Activated naive CD4-positive, alpha-beta T cell treated with anti-CD3 and anti-CD28 coated beads, Interleukin-2, amount 50 U/mL, for 72 hours (primary cell): ENCODE data around the gene GPC6. TPM values are rescaled to one million over a fixed set of nuclear protein-coding genes. Genes with fewer than 3 reads are reported as not detected.

Experiments used
- ATAC-seq, 2 donors: fragments of 150-1000 bp; cut with Tn5 transposase; 2 replicates each; pipeline ENCODE4 v1.10.0; 2021; ENCODE audit warnings: mild to moderate bottlenecking in 2 of 2, moderate library complexity in 2 of 2
- DNase-seq, 2 donors: peaks; one replicate each; pipeline ENCODE4 v3.0.0; 2021 to 2022; ENCODE audit warnings: low spot score in 2 of 2
- H3K27ac Mint-ChIP-seq, 2 donors: one replicate each; pipeline ENCODE4 v1.8.0; 2022; ENCODE audit warnings: mild to moderate bottlenecking in 2 of 2, mixed read lengths in 2 of 2
- H3K36me3 Mint-ChIP-seq, 2 donors: one replicate each; pipeline ENCODE4 v1.8.0; 2022; ENCODE audit warnings: mixed read lengths in 2 of 2
- H3K9me3 Mint-ChIP-seq, 2 donors: one replicate each; pipeline ENCODE4 v1.8.0; 2022; ENCODE audit warnings: mixed read lengths in 2 of 2
- total RNA-seq, 2 donors: library from RNA; stranded (reverse); gene quantifications; one replicate each; pipeline ENCODE4 v1.2.3, GENCODE V29; 2022

GPC6 gene
- total RNA-seq, 2 donors from 2014 or later: not detected

GRCh38 chr13:94080527-94080926 is 853.9 kb downstream of the GPC6 start:
- DNase-seq (no peak), ATAC-seq (no peak)
- Mint-ChIP-seq H3K27ac (no peak overlapping the region), H3K36me3 (no peaks in the 10 kb centered on the region), H3K9me3 (no peaks in the 10 kb centered on the region)

GRCh38 chr13:94087100-94087499 is 860.5 kb downstream of the GPC6 start:
- ATAC-seq (no peak), DNase-seq (no peak)
- no peak overlapping the region for H3K27ac Mint-ChIP-seq
- no peaks in the 10 kb centered on the region for H3K36me3 Mint-ChIP-seq
- peaks cover 0 to 4% of the 10 kb centered on the region in 2 donors for H3K9me3 Mint-ChIP-seq

GRCh38 chr13:94088742-94089141 is 862.1 kb downstream of the GPC6 start:
- DNase-seq (no peak), ATAC-seq (no peak)
- Mint-ChIP-seq H3K27ac (no peak overlapping the region), H3K9me3 (peaks cover 4 to 5% of the 10 kb centered on the region in 2 donors), H3K36me3 (no peaks in the 10 kb centered on the region)

GRCh38 chr13:94090773-94091480 is 864.3 kb downstream of the GPC6 start:
- no peaks in the 10 kb centered on the region for H3K36me3 Mint-ChIP-seq
- no peak overlapping the region for H3K27ac Mint-ChIP-seq
- no peak for ATAC-seq
- DNase-seq: no peak
- peaks cover 4 to 5% of the 10 kb centered on the region in 2 donors for H3K9me3 Mint-ChIP-seq

- Mint-ChIP-seq H3K27ac (no peak overlapping the region), H3K9me3 (peaks cover 4 to 5% of the 10 kb centered on the region in 2 donors), H3K36me3 (no peaks in the 10 kb centered on the region)
- ATAC-seq (no peak), DNase-seq (no peak)
These were observed 867.2 kb downstream of the GPC6 start for GRCh38 chr13:94093652-94094315.

- DNase-seq (no peak), ATAC-seq (no peak)
- Mint-ChIP-seq H3K9me3 (peaks cover 3 to 5% of the 10 kb centered on the region in 2 donors), H3K27ac (no peak overlapping the region), H3K36me3 (no peaks in the 10 kb centered on the region)
These were observed 883.2 kb downstream of the GPC6 start for GRCh38 chr13:94109715-94110374.

- Mint-ChIP-seq H3K9me3 (no peaks in the 10 kb centered on the region), H3K27ac (no peak overlapping the region), H3K36me3 (no peaks in the 10 kb centered on the region)
- no peak for ATAC-seq
- DNase-seq: no peak
These were observed 885.6 kb downstream of the GPC6 start for GRCh38 chr13:94112227-94112626.

GRCh38 chr13:94112731-94113130 is 886.1 kb downstream of the GPC6 start:
- no peak for ATAC-seq

GRCh38 chr13:94113245-94113644 is 886.6 kb downstream of the GPC6 start:
- ATAC-seq (no peak), DNase-seq (no peak)
- Mint-ChIP-seq H3K36me3 (no peaks in the 10 kb centered on the region), H3K9me3 (no peaks in the 10 kb centered on the region), H3K27ac (no peak overlapping the region)

More at GRCh38 chr13:94112731-94113130, 886.1 kb downstream of the GPC6 start:
- DNase-seq: no peak
- no peaks in the 10 kb centered on the region for H3K9me3 Mint-ChIP-seq
- no peaks in the 10 kb centered on the region for H3K36me3 Mint-ChIP-seq
- no peak overlapping the region for H3K27ac Mint-ChIP-seq

- no peak overlapping the region for H3K27ac Mint-ChIP-seq
- DNase-seq (no peak), ATAC-seq (no peak)
- no peaks in the 10 kb centered on the region for H3K9me3 Mint-ChIP-seq
- H3K36me3 Mint-ChIP-seq: no peaks in the 10 kb centered on the region
These were observed 887.6 kb downstream of the GPC6 start for GRCh38 chr13:94114166-94114565.

- ATAC-seq (no peak), DNase-seq (no peak)
- Mint-ChIP-seq H3K9me3 (no peaks in the 10 kb centered on the region), H3K27ac (no peak overlapping the region), H3K36me3 (no peaks in the 10 kb centered on the region)
These were observed 888.4 kb downstream of the GPC6 start for GRCh38 chr13:94115054-94115453.

GRCh38 chr13:94119360-94119936 is 892.8 kb downstream of the GPC6 start:
- no peak overlapping the region for H3K27ac Mint-ChIP-seq
- no peaks in the 10 kb centered on the region for H3K36me3 Mint-ChIP-seq
- ATAC-seq (no peak), DNase-seq (no peak)
- H3K9me3 Mint-ChIP-seq: no peaks in the 10 kb centered on the region

GRCh38 chr13:94120878-94121277 is 894.3 kb downstream of the GPC6 start:
- H3K9me3 Mint-ChIP-seq: no peaks in the 10 kb centered on the region
- DNase-seq: no peak
- ATAC-seq: no peak
- no peak overlapping the region for H3K27ac Mint-ChIP-seq
- no peaks in the 10 kb centered on the region for H3K36me3 Mint-ChIP-seq

- Mint-ChIP-seq H3K36me3 (no peaks in the 10 kb centered on the region), H3K27ac (no peak overlapping the region), H3K9me3 (no peaks in the 10 kb centered on the region)
- ATAC-seq (no peak), DNase-seq (no peak)
These were observed 895.1 kb downstream of the GPC6 start for GRCh38 chr13:94121686-94122085.

GRCh38 chr13:94122300-94122915 is 895.8 kb downstream of the GPC6 start:
- Mint-ChIP-seq H3K9me3 (no peaks in the 10 kb centered on the region), H3K27ac (no peak overlapping the region), H3K36me3 (no peaks in the 10 kb centered on the region)
- ATAC-seq (no peak), DNase-seq (no peak)

- ATAC-seq: no peak
- no peaks in the 10 kb centered on the region for H3K9me3 Mint-ChIP-seq
- no peak overlapping the region for H3K27ac Mint-ChIP-seq
- no peaks in the 10 kb centered on the region for H3K36me3 Mint-ChIP-seq
- no peak for DNase-seq
These were observed 897.0 kb downstream of the GPC6 start for GRCh38 chr13:94123557-94123956.

- Mint-ChIP-seq H3K9me3 (no peaks in the 10 kb centered on the region), H3K36me3 (peaks cover 0 to 4% of the 10 kb centered on the region in 2 donors), H3K27ac (no peak overlapping the region)
- DNase-seq: no peak
- no peak for ATAC-seq
These were observed 901.8 kb downstream of the GPC6 start for GRCh38 chr13:94128430-94128829.
